GM23338 (cell line): Measurements from ENCODE around the gene PPP5C. TPM values are rescaled to one million over a fixed set of nuclear protein-coding genes. Genes with fewer than 3 reads are reported as not detected.

ENCODE experiments used
- ATAC-seq: fragments of 200-7000 bp; cut with Tn5 transposase; 3 replicates; pipeline ENCODE4 v1.9.1; 2020
- DNase-seq: peaks from one replicate; pipeline ENCODE4 v3.0.0-alpha.2; 2015; ENCODE audit warnings: low spot score
- H2AFZ ChIP-seq: fragments of 200-600 bp; sonication (generic); 2 replicates; pipeline ENCODE4 v1.8.0; 2016; ENCODE audit warnings: antibody characterized with exemption, mild to moderate bottlenecking, moderate library complexity
- H3F3A ChIP-seq: fragments of 200-600 bp; sonication (generic); replicated peaks from 2 replicates; pipeline ENCODE4 v1.8.0; 2017; ENCODE audit warnings: antibody characterized with exemption, mixed run types, low read depth
- H3K27ac ChIP-seq: fragments of 200-600 bp; sonication (generic); 2 replicates; pipeline ENCODE4 v1.6.1; 2016; ENCODE audit warnings: low read depth
- H3K27me3 ChIP-seq: fragments of 200-600 bp; sonication (generic); 2 replicates; pipeline ENCODE4 v1.8.0; 2016; ENCODE audit warnings: mild to moderate bottlenecking, mixed run types, moderate library complexity; ENCODE audit not compliant: insufficient read depth
- H3K36me3 ChIP-seq: fragments of 200-600 bp; sonication (generic); 2 replicates; pipeline ENCODE4 v1.8.0; 2016; ENCODE audit warnings: mild to moderate bottlenecking; ENCODE audit not compliant: insufficient read depth
- H3K4me1 ChIP-seq: fragments of 200-600 bp; sonication (generic); 2 replicates; pipeline ENCODE4 v1.8.0; 2016; ENCODE audit warnings: mild to moderate bottlenecking, moderate library complexity; ENCODE audit not compliant: insufficient read depth
- H3K4me2 ChIP-seq: fragments of 200-600 bp; sonication (generic); 2 replicates; pipeline ENCODE4 v1.7.1; 2017; ENCODE audit warnings: mixed run types
- H3K4me3 ChIP-seq: fragments of 200-600 bp; sonication (generic); 2 replicates; pipeline ENCODE4 v1.6.1; 2016; ENCODE audit warnings: mixed run types
- H3K79me2 ChIP-seq: fragments of 200-600 bp; sonication (generic); replicated peaks from 2 replicates; pipeline ENCODE4 v1.8.0; 2017; ENCODE audit warnings: mild to moderate bottlenecking; ENCODE audit not compliant: insufficient read depth
- H3K9me2 ChIP-seq: fragments of 200-600 bp; sonication (generic); 2 replicates; pipeline ENCODE4 v1.8.0; 2017; ENCODE audit not compliant: insufficient read depth
- H4K20me1 ChIP-seq: fragments of 200-600 bp; sonication (generic); replicated peaks from 2 replicates; pipeline ENCODE4 v1.8.0; 2017; ENCODE audit warnings: mild to moderate bottlenecking; ENCODE audit not compliant: insufficient read depth
- H3K27ac Mint-ChIP-seq: 2 replicates; pipeline ENCODE4 v1.8.0; 2020; ENCODE audit warnings: inconsistent platforms, mild to moderate bottlenecking, moderate library complexity, mixed read lengths
- H3K27me3 Mint-ChIP-seq: 3 replicates; pipeline ENCODE4 v1.8.0; 2022; ENCODE audit warnings: low read depth, mild to moderate bottlenecking, moderate library complexity, mixed read lengths, inconsistent platforms; ENCODE audit not compliant: insufficient read depth, poor library complexity
- H3K36me3 Mint-ChIP-seq: 3 replicates; pipeline ENCODE4 v1.8.0; 2021; ENCODE audit warnings: low read depth, mild to moderate bottlenecking, inconsistent platforms, moderate library complexity, mixed read lengths
- H3K4me1 Mint-ChIP-seq: 3 replicates; pipeline ENCODE4 v1.8.0; 2020; ENCODE audit warnings: mild to moderate bottlenecking, inconsistent platforms, mixed read lengths
- H3K4me3 Mint-ChIP-seq: 3 replicates; pipeline ENCODE4 v1.8.0; 2021; ENCODE audit warnings: moderate library complexity, mild to moderate bottlenecking, inconsistent platforms, mixed read lengths
- H3K9me3 Mint-ChIP-seq: 3 replicates; pipeline ENCODE4 v1.8.0; 2020; ENCODE audit warnings: moderate library complexity, mild to moderate bottlenecking, inconsistent platforms, mixed read lengths
- EZH2 ChIP-seq: fragments of 200-600 bp; sonication (generic); IDR thresholded peaks from one replicate; pipeline ENCODE4 v1.8.0; 2017; ENCODE audit warnings: antibody characterized with exemption, mild to moderate bottlenecking, low read depth; ENCODE audit not compliant: unreplicated experiment
- JUNB ChIP-seq: IDR thresholded peaks from one replicate; pipeline ENCODE4 v1.6.1; 2016; ENCODE audit warnings: antibody characterized with exemption; ENCODE audit not compliant: unreplicated experiment
- ZNF114 ChIP-seq: fragments of 250-450 bp; sonication (Bioruptor Pico); IDR thresholded peaks from 2 replicates; pipeline ENCODE4 v1.5.0; 2020; ENCODE audit warnings: mild to moderate bottlenecking, moderate library complexity
- polyA plus RNA-seq: library from polyadenylated mRNA; unstranded; fragments of >200 nt; fragmentation: Nextera tagmentation; extraction: Ambion mirVana; gene quantifications from 2 replicates; pipeline ENCODE4 v1.2.1, GENCODE V29; 2016
- total RNA-seq: library from RNA; depleted of rRNA; stranded (reverse); fragments of >200 nt; shearing (Covaris generic); gene quantifications from 2 replicates; pipeline ENCODE4 v1.2.3, GENCODE V29; 2014
- TF ChIP-seq, protein P1 (sequence below): IDR thresholded peaks from one replicate; pipeline ENCODE4 v1.6.1; 2018; ENCODE audit warnings: antibody characterized with exemption; ENCODE audit not compliant: unreplicated experiment
- TF ChIP-seq, protein P2 (sequence below): IDR thresholded peaks from 2 replicates; pipeline ENCODE4 v1.6.1; 2016; ENCODE audit warnings: antibody characterized with exemption
- TF ChIP-seq, protein P3 (sequence below), 2 experiments: fragments of 200-600 bp in 1 of 2; sonication (generic) in 1 of 2; conservative IDR thresholded peaks; 2 replicates each; pipeline versions ENCODE4 v1.5.1 to v1.6.1; 2016 to 2017; ENCODE audit warnings: antibody characterized with exemption in 2 of 2, low read depth in 2 of 2, mild to moderate bottlenecking in 2 of 2, moderate library complexity in 1 of 2

Gene PPP5C
- total and polyA plus RNA-seq, 2 experiments from 2014 or later: 51.6 to 123 TPM

DNA sequence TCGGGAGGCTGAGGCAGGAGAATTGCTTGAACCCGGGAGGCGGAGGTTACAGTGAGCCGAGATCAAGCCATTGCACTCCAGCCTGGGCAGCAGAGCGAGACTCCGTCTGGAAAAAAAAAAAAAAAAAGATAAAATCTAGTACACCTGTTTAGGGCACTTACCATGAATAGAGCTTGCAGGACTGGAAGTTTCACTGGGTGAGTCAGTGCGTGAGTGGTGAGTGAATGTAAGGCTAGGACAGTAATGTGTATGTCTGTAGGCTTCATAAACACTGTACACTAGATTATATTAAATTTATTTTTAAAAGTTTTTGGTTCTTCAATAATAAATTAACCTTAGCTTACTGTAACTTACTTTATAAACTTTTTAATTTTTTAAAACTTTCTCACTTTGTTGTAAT is 22.9 kb downstream of the PPP5C start:
- Histone ChIP-seq H3K4me2 (no peak overlapping the region), H3K79me2 (peaks cover 77% of the 10 kb centered on the region)
- H3K27me3 Mint-ChIP-seq: peaks cover 6% of the 10 kb centered on the region

More for the DNA sequence above, 22.9 kb downstream of the PPP5C start:
- no peaks in the 10 kb centered on the region for H3K36me3 ChIP-seq
- no peak overlapping the region for H3K4me3 Mint-ChIP-seq
- H3K27ac ChIP-seq: no peak overlapping the region
- ATAC-seq (no peak), DNase-seq (no peak)
- H3K27ac Mint-ChIP-seq: no peak overlapping the region
- H4K20me1 ChIP-seq: peaks cover 5% of the 10 kb centered on the region
- H3K36me3 Mint-ChIP-seq: peaks cover 22% of the 10 kb centered on the region
- H3K27me3 ChIP-seq: no peaks in the 10 kb centered on the region
- H3K4me1 ChIP-seq: peaks cover 27% of the 10 kb centered on the region
- H3K9me3 Mint-ChIP-seq: no peaks in the 10 kb centered on the region
- TF ChIP-seq, protein P1, sequence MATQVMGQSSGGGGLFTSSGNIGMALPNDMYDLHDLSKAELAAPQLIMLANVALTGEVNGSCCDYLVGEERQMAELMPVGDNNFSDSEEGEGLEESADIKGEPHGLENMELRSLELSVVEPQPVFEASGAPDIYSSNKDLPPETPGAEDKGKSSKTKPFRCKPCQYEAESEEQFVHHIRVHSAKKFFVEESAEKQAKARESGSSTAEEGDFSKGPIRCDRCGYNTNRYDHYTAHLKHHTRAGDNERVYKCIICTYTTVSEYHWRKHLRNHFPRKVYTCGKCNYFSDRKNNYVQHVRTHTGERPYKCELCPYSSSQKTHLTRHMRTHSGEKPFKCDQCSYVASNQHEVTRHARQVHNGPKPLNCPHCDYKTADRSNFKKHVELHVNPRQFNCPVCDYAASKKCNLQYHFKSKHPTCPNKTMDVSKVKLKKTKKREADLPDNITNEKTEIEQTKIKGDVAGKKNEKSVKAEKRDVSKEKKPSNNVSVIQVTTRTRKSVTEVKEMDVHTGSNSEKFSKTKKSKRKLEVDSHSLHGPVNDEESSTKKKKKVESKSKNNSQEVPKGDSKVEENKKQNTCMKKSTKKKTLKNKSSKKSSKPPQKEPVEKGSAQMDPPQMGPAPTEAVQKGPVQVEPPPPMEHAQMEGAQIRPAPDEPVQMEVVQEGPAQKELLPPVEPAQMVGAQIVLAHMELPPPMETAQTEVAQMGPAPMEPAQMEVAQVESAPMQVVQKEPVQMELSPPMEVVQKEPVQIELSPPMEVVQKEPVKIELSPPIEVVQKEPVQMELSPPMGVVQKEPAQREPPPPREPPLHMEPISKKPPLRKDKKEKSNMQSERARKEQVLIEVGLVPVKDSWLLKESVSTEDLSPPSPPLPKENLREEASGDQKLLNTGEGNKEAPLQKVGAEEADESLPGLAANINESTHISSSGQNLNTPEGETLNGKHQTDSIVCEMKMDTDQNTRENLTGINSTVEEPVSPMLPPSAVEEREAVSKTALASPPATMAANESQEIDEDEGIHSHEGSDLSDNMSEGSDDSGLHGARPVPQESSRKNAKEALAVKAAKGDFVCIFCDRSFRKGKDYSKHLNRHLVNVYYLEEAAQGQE: no peak
- TF ChIP-seq, protein P2, sequence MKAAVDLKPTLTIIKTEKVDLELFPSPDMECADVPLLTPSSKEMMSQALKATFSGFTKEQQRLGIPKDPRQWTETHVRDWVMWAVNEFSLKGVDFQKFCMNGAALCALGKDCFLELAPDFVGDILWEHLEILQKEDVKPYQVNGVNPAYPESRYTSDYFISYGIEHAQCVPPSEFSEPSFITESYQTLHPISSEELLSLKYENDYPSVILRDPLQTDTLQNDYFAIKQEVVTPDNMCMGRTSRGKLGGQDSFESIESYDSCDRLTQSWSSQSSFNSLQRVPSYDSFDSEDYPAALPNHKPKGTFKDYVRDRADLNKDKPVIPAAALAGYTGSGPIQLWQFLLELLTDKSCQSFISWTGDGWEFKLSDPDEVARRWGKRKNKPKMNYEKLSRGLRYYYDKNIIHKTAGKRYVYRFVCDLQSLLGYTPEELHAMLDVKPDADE: no peak
- TF ChIP-seq, protein P3, sequence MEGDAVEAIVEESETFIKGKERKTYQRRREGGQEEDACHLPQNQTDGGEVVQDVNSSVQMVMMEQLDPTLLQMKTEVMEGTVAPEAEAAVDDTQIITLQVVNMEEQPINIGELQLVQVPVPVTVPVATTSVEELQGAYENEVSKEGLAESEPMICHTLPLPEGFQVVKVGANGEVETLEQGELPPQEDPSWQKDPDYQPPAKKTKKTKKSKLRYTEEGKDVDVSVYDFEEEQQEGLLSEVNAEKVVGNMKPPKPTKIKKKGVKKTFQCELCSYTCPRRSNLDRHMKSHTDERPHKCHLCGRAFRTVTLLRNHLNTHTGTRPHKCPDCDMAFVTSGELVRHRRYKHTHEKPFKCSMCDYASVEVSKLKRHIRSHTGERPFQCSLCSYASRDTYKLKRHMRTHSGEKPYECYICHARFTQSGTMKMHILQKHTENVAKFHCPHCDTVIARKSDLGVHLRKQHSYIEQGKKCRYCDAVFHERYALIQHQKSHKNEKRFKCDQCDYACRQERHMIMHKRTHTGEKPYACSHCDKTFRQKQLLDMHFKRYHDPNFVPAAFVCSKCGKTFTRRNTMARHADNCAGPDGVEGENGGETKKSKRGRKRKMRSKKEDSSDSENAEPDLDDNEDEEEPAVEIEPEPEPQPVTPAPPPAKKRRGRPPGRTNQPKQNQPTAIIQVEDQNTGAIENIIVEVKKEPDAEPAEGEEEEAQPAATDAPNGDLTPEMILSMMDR (conservative IDR thresholded peaks at IDR 0.05; ENCODE audit: low read depth in 2 of 2): no peak
- TF ChIP-seq JUNB (no peak), EZH2 (no peak), ZNF114 (CRISPR knock-in tag) (no peak)
- H3F3A ChIP-seq: peaks cover 11% of the 10 kb centered on the region
- peaks cover 47% of the 10 kb centered on the region for H3K4me1 Mint-ChIP-seq
- H2AFZ ChIP-seq: no peak overlapping the region
- H3K9me2 ChIP-seq: no peaks in the 10 kb centered on the region
- no peak overlapping the region for H3K4me3 ChIP-seq
